Measurements from ENCODE around the gene ATP5F1E.

Gene ATP5F1E

GRCh38 chr20:59025511-59025910 is 6.6 kb downstream of the ATP5F1E start:
- Histone ChIP-seq H3K9ac (ENCODE audit: low read depth, low read length, poor library complexity, severe bottlenecking) (no peak overlapping the region), H3F3A (ENCODE audit: low read depth) (no peaks in the 10 kb centered on the region), H3K4me3 (ENCODE audit: low read length, poor library complexity, severe bottlenecking) (no peak overlapping the region), H3K4me2 (ENCODE audit: low read depth, low read length, poor library complexity, severe bottlenecking) (no peak overlapping the region), H3K9me2 (replicated peaks; ENCODE audit: low read depth, low read length) (no peaks in the 10 kb centered on the region), H3K4me1 (ENCODE audit: insufficient read depth, low read length, poor library complexity, severe bottlenecking) (peaks cover 14% of the 10 kb centered on the region), H4K20me1 (ENCODE audit: insufficient read depth, low read length, poor library complexity, severe bottlenecking) (peaks cover 29% of the 10 kb centered on the region), H3K36me3 (ENCODE audit: insufficient read depth, low read length) (peaks cover 49% of the 10 kb centered on the region), H3K9me3 (ENCODE audit: insufficient read depth, low read depth, low read length) (no peaks in the 10 kb centered on the region), H3K27me3 (ENCODE audit: insufficient read depth, low read length, poor library complexity, severe bottlenecking) (no peaks in the 10 kb centered on the region), H2AFZ (ENCODE audit: low read length) (no peak overlapping the region), H3K79me2 (ENCODE audit: insufficient read depth, low read length) (peaks cover 46% of the 10 kb centered on the region)
- TF ChIP-seq EZH2phosphoT487 (IDR thresholded peaks at IDR 0.05; ENCODE audit: borderline replicate concordance), result no peak
- TF ChIP-seq, protein P1, sequence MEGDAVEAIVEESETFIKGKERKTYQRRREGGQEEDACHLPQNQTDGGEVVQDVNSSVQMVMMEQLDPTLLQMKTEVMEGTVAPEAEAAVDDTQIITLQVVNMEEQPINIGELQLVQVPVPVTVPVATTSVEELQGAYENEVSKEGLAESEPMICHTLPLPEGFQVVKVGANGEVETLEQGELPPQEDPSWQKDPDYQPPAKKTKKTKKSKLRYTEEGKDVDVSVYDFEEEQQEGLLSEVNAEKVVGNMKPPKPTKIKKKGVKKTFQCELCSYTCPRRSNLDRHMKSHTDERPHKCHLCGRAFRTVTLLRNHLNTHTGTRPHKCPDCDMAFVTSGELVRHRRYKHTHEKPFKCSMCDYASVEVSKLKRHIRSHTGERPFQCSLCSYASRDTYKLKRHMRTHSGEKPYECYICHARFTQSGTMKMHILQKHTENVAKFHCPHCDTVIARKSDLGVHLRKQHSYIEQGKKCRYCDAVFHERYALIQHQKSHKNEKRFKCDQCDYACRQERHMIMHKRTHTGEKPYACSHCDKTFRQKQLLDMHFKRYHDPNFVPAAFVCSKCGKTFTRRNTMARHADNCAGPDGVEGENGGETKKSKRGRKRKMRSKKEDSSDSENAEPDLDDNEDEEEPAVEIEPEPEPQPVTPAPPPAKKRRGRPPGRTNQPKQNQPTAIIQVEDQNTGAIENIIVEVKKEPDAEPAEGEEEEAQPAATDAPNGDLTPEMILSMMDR (conservative IDR thresholded peaks at IDR 0.05; ENCODE audit: low read length), result no peak

DNA sequence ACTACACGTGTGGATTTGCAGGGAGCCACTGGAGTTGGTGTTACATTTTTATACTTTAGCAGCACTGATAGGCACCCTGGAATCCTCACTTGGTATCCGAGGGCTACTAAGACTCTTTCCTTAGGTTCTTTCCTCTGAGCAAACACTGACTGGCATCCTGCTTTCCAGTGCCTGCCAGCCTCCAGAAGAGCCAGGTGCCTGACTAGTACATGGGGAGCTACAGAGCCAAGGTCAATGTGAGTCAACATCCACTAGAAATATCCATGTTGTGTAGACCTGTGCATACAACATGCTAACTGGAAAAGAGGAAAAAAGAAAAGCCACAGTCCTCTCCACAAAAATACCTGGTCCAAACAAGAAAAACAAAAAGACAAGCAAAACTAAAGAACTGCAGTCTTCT is 7.0 kb downstream of the ATP5F1E start:
- H3K4me3 ChIP-seq (ENCODE audit: low read length, poor library complexity, severe bottlenecking), result no peak overlapping the region
- no peaks in the 10 kb centered on the region for H3K9me3 ChIP-seq (ENCODE audit: insufficient read depth, low read depth, low read length)
- no peaks in the 10 kb centered on the region for H3F3A ChIP-seq (ENCODE audit: low read depth)
- H3K9ac ChIP-seq (ENCODE audit: low read depth, low read length, poor library complexity, severe bottlenecking), result no peak overlapping the region
- H3K27me3 ChIP-seq (ENCODE audit: insufficient read depth, low read length, poor library complexity, severe bottlenecking), result no peaks in the 10 kb centered on the region
- peaks cover 25% of the 10 kb centered on the region for H4K20me1 ChIP-seq (ENCODE audit: insufficient read depth, low read length, poor library complexity, severe bottlenecking)
- H3K36me3 ChIP-seq (ENCODE audit: insufficient read depth, low read length), result peaks cover 46% of the 10 kb centered on the region
- peaks cover 12% of the 10 kb centered on the region for H3K4me1 ChIP-seq (ENCODE audit: insufficient read depth, low read length, poor library complexity, severe bottlenecking)
- H3K4me2 ChIP-seq (ENCODE audit: low read depth, low read length, poor library complexity, severe bottlenecking), result no peak overlapping the region
- H2AFZ ChIP-seq (ENCODE audit: low read length), result no peak overlapping the region
- no peak for TF ChIP-seq EZH2phosphoT487 (IDR thresholded peaks at IDR 0.05; ENCODE audit: borderline replicate concordance)
- TF ChIP-seq, protein P1 (conservative IDR thresholded peaks at IDR 0.05; ENCODE audit: low read length), result no peak
- H3K79me2 ChIP-seq (ENCODE audit: insufficient read depth, low read length), result peaks cover 42% of the 10 kb centered on the region
- no peaks in the 10 kb centered on the region for H3K9me2 ChIP-seq (replicated peaks; ENCODE audit: low read depth, low read length)

DNA sequence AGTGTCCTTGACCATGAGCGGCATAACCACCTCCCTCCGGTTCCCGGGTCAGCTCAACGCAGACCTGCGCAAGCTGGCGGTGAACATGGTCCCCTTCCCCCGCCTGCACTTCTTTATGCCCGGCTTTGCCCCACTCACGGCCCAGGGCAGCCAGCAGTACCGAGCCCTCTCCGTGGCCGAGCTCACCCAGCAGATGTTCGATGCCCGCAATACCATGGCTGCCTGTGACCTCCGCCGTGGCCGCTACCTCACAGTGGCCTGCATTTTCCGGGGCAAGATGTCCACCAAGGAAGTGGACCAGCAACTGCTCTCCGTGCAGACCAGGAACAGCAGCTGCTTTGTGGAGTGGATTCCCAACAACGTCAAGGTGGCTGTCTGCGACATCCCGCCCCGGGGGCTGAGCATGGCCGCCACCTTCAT is 8.0 kb downstream of the ATP5F1E start:
- no peak overlapping the region for H3K4me2 ChIP-seq (ENCODE audit: low read depth, low read length, poor library complexity, severe bottlenecking)
- no peaks in the 10 kb centered on the region for H3K9me2 ChIP-seq (replicated peaks; ENCODE audit: low read depth, low read length)
- TF ChIP-seq, protein P1 (conservative IDR thresholded peaks at IDR 0.05; ENCODE audit: low read length), result no peak
- no peak for TF ChIP-seq EZH2phosphoT487 (IDR thresholded peaks at IDR 0.05; ENCODE audit: borderline replicate concordance)
- H3K27me3 ChIP-seq (ENCODE audit: insufficient read depth, low read length, poor library complexity, severe bottlenecking), result no peaks in the 10 kb centered on the region
- no peaks in the 10 kb centered on the region for H3F3A ChIP-seq (ENCODE audit: low read depth)
- peaks cover 37% of the 10 kb centered on the region for H3K36me3 ChIP-seq (ENCODE audit: insufficient read depth, low read length)
- H3K9me3 ChIP-seq (ENCODE audit: insufficient read depth, low read depth, low read length), result no peaks in the 10 kb centered on the region
- no peak overlapping the region for H2AFZ ChIP-seq (ENCODE audit: low read length)
- H3K79me2 ChIP-seq (ENCODE audit: insufficient read depth, low read length), result peaks cover 32% of the 10 kb centered on the region
- H3K4me3 ChIP-seq (ENCODE audit: low read length, poor library complexity, severe bottlenecking), result no peak overlapping the region
- H4K20me1 ChIP-seq (ENCODE audit: insufficient read depth, low read length, poor library complexity, severe bottlenecking), result peaks cover 17% of the 10 kb centered on the region
- H3K9ac ChIP-seq (ENCODE audit: low read depth, low read length, poor library complexity, severe bottlenecking), result no peak overlapping the region
- H3K4me1 ChIP-seq (ENCODE audit: insufficient read depth, low read length, poor library complexity, severe bottlenecking), result peaks cover 12% of the 10 kb centered on the region
